Ovary (tissue), 3 donors: ENCODE results near the gene CCDC138.
"Not testable (repeated sequence)": the region's sequence is repeated elsewhere in the genome, so short reads cannot be mapped to it uniquely, and the experiment has no call there.

Experiments used
- POLR2A ChIP-seq: fragments of 450-650 bp; IDR thresholded peaks from one replicate; pipeline ENCODE4 v1.6.1; 2017; ENCODE audit warnings: antibody characterized with exemption, mild to moderate bottlenecking, moderate library complexity
- TF ChIP-seq, protein P1 (sequence below), 3 donors: fragments of 450-650 bp in 2 of 3; fragments of 200-600 bp in 1 of 3; IDR thresholded peaks; one replicate each; pipeline versions ENCODE4 v1.5.1 to v1.8.0; 2016 to 2022; ENCODE audit warnings: antibody characterized with exemption in 3 of 3, mild to moderate bottlenecking in 1 of 3
- donor health status: DM: no; HTN: no; CAD: no.

DNA sequence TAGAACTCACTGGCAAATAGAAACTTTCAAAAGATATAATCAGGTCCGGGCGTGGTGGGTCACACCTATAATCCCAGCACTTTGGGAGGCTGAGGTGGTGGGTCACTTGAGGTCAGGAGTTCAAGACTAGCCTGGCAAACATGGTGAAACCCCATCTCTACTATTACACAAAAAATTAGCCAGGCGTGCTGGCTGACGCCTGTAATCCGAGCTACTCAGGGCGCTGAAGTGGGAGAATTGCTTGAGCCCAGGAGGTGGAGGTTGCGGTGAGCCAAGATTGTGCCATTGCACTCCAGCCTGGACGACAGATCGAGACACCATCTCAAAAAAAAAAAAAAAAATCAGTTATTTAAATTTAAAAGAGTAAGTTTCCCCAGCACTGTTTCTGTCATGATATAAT is 28.6 kb upstream of the CCDC138 start:
- TF ChIP-seq, protein P1, sequence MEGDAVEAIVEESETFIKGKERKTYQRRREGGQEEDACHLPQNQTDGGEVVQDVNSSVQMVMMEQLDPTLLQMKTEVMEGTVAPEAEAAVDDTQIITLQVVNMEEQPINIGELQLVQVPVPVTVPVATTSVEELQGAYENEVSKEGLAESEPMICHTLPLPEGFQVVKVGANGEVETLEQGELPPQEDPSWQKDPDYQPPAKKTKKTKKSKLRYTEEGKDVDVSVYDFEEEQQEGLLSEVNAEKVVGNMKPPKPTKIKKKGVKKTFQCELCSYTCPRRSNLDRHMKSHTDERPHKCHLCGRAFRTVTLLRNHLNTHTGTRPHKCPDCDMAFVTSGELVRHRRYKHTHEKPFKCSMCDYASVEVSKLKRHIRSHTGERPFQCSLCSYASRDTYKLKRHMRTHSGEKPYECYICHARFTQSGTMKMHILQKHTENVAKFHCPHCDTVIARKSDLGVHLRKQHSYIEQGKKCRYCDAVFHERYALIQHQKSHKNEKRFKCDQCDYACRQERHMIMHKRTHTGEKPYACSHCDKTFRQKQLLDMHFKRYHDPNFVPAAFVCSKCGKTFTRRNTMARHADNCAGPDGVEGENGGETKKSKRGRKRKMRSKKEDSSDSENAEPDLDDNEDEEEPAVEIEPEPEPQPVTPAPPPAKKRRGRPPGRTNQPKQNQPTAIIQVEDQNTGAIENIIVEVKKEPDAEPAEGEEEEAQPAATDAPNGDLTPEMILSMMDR (IDR thresholded peaks at IDR 0.05) = not testable (repeated sequence)
- TF ChIP-seq POLR2A = not testable (repeated sequence)
